ENCODE measurements around the gene RAD51AP1.

DNA sequence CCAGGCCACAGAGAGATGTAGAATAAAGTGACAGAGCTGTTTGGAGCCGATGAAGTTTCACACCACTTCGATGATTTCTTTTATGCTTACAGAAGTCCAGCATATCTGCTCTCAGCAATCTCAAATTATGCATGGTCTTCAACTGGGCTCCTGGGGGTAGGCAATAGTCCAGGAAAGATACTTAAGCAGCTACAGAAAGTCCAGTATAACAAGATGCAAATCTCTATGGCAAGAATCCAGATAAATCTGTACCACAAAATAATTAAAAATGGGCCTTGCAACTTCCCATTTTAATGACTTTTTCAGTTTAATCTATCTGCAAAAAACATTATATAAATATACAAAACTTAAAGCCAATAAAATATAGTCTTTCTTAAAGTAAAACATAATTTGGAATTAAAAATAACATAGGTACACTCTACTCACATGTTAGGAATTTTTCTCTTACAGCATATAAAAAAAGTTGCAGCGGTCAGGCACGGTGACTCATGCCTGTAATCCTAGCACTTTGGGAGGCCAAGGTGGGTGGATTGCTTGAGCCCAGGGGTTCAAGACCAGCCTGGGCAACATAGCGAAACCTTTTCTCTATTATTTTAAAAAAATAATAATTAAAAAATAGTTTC is 20.5 kb upstream of the RAD51AP1 start:
- TF ChIP-seq, protein P1, sequence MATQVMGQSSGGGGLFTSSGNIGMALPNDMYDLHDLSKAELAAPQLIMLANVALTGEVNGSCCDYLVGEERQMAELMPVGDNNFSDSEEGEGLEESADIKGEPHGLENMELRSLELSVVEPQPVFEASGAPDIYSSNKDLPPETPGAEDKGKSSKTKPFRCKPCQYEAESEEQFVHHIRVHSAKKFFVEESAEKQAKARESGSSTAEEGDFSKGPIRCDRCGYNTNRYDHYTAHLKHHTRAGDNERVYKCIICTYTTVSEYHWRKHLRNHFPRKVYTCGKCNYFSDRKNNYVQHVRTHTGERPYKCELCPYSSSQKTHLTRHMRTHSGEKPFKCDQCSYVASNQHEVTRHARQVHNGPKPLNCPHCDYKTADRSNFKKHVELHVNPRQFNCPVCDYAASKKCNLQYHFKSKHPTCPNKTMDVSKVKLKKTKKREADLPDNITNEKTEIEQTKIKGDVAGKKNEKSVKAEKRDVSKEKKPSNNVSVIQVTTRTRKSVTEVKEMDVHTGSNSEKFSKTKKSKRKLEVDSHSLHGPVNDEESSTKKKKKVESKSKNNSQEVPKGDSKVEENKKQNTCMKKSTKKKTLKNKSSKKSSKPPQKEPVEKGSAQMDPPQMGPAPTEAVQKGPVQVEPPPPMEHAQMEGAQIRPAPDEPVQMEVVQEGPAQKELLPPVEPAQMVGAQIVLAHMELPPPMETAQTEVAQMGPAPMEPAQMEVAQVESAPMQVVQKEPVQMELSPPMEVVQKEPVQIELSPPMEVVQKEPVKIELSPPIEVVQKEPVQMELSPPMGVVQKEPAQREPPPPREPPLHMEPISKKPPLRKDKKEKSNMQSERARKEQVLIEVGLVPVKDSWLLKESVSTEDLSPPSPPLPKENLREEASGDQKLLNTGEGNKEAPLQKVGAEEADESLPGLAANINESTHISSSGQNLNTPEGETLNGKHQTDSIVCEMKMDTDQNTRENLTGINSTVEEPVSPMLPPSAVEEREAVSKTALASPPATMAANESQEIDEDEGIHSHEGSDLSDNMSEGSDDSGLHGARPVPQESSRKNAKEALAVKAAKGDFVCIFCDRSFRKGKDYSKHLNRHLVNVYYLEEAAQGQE (IDR thresholded peaks at IDR 0.05; ENCODE audit: low read depth) = no peak
- no peak for TF ChIP-seq YY1 (IDR thresholded peaks at IDR 0.05; ENCODE audit: low read depth)
- TF ChIP-seq, protein P2, sequence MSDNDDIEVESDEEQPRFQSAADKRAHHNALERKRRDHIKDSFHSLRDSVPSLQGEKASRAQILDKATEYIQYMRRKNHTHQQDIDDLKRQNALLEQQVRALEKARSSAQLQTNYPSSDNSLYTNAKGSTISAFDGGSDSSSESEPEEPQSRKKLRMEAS (IDR thresholded peaks at IDR 0.05) = no peak
- TF ChIP-seq, protein P3, sequence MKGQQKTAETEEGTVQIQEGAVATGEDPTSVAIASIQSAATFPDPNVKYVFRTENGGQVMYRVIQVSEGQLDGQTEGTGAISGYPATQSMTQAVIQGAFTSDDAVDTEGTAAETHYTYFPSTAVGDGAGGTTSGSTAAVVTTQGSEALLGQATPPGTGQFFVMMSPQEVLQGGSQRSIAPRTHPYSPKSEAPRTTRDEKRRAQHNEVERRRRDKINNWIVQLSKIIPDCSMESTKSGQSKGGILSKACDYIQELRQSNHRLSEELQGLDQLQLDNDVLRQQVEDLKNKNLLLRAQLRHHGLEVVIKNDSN (IDR thresholded peaks at IDR 0.05) = no peak
- TF ChIP-seq RAD21 (IDR thresholded peaks at IDR 0.05; ENCODE audit: low read depth) = no peak
- TF ChIP-seq CEBPB (IDR thresholded peaks at IDR 0.05) = no peak
- TF ChIP-seq TCF12 (IDR thresholded peaks at IDR 0.05; ENCODE audit: low read depth) = no peak

All from Ishikawa (cell line).